H1 (cell line): ENCODE measurements around the gene KIF26A. TPM values are rescaled to one million over a fixed set of nuclear protein-coding genes. Genes with fewer than 3 reads are reported as not detected.

ENCODE experiments used
- CBX8 ChIP-seq: fragments of 300-800, 300-1000 bp; sonication (generic); IDR thresholded peaks from 2 replicates; pipeline ENCODE4 v1.7.1; 2016; ENCODE audit warnings: low read depth, low read length, borderline replicate concordance
- CEBPB ChIP-seq: IDR thresholded peaks from 2 replicates; pipeline ENCODE4 v1.6.1; 2012; ENCODE audit warnings: low read depth, low read length
- E2F6 ChIP-seq: IDR thresholded peaks from 2 replicates; pipeline ENCODE4 v1.6.1; 2012; ENCODE audit warnings: inconsistent platforms
- FOSL1 ChIP-seq: IDR thresholded peaks from 2 replicates; pipeline ENCODE4 v1.6.1; 2011; ENCODE audit warnings: mild to moderate bottlenecking, low read depth, low read length, moderate library complexity; ENCODE audit not compliant: insufficient read depth
- RNF2 ChIP-seq: fragments of 200-900, 300-1000 bp; sonication (generic); IDR thresholded peaks from 2 replicates; pipeline ENCODE4 v1.7.1; 2016; ENCODE audit warnings: borderline replicate concordance, low read depth, mild to moderate bottlenecking, antibody characterized with exemption, low read length; ENCODE audit not compliant: poor library complexity, severe bottlenecking; ENCODE audit errors: missing control alignments
- polyA plus RNA-seq, 7 experiments: library from polyadenylated mRNA; depleted of rRNA in 3 of 7; stranded (reverse) in 5 of 7; unstranded in 2 of 7; fragments of >200 nt in 5 of 7; fragments of 200-250 nt in 2 of 7; gene quantifications; 1 replicate in 5 of 7; 2 replicates in 1 of 7; 4 replicates in 1 of 7; pipeline versions ENCODE4 v1.2.1 to v1.2.3, GENCODE V29; 2011 to 2013; ENCODE audit warnings: missing spikeins in 2 of 7, mixed read lengths in 2 of 7
- total RNA-seq: library from RNA; stranded (reverse); fragmentation: NEBNext Ultra II Directional; extraction: Animal tissue kit (Norgen Biotek cat#: 25700); gene quantifications from 2 replicates; pipeline ENCODE4 v1.2.1, GENCODE V29; 2021

The KIF26A gene
- total and polyA plus RNA-seq, 2 of the 8 experiments (the other 6 are each of a cell fraction or from before 2014, with no cell fraction given) = 11.5 to 41.6 TPM

DNA sequence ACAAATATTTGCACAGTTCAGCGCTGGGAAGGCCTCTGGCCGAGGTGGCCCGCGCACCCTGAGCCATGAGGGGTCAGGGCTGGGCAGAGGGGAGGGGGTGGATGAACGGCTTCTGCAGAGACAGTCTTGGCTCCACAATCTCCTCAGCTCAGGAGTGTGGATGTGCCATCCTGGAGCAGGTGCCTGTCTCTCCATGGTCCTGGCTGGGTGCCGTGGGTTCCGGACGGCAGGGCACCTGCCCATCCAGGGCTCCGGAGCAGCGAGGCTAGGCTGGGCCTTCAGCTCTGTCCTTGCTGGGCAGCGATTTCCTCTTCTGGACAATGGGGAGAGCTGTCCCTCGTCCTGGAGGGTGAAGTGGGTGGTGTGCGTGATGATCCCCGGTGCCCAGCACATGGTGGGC lies 55.6 kb downstream of the KIF26A start (continued):
- no peak for TF ChIP-seq E2F6
- no peak for TF ChIP-seq FOSL1
- no peak for TF ChIP-seq CEBPB
- TF ChIP-seq CBX8 = no peak
- TF ChIP-seq RNF2 = no peak
